ENCODE data around the gene UBE3D.

The UBE3D gene

DNA sequence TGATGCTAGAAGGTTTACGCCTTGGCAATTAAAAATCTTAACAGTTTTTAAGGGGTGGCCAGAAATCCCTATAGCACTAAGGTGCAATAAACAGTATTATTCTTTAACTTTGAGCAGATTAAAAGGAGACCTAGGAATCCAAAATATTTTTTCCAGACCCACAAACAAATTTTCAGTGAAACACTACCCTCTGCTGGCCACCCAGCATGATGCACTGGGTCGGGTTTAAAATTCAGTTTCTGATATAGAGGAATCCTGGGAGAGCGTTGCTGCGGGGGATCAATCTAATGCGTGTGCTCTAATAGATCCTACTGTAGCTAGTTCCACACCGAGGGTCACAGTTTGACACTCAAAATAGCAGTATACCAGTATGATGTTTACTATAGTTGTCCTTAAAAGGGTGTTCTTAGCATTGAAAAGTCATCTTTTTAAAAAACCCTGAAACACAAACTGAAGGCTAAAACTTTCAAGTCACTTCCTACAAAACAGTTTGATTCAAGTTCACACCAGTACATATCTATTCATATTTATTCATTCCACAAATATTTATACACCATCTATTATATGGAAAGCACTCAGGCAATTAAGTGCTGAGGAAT lies 10.2 kb downstream of the UBE3D start:
- TF ChIP-seq, protein P1, sequence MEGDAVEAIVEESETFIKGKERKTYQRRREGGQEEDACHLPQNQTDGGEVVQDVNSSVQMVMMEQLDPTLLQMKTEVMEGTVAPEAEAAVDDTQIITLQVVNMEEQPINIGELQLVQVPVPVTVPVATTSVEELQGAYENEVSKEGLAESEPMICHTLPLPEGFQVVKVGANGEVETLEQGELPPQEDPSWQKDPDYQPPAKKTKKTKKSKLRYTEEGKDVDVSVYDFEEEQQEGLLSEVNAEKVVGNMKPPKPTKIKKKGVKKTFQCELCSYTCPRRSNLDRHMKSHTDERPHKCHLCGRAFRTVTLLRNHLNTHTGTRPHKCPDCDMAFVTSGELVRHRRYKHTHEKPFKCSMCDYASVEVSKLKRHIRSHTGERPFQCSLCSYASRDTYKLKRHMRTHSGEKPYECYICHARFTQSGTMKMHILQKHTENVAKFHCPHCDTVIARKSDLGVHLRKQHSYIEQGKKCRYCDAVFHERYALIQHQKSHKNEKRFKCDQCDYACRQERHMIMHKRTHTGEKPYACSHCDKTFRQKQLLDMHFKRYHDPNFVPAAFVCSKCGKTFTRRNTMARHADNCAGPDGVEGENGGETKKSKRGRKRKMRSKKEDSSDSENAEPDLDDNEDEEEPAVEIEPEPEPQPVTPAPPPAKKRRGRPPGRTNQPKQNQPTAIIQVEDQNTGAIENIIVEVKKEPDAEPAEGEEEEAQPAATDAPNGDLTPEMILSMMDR (IDR thresholded peaks at IDR 0.05; ENCODE audit: insufficient read depth, low read length, poor library complexity, severe bottlenecking), result peak; percentile 65
- no peak for TF ChIP-seq EZH2phosphoT487 (conservative IDR thresholded peaks at IDR 0.05; ENCODE audit: low read length)
- no peaks in the 10 kb centered on the region for H3K9me2 ChIP-seq (replicated peaks; ENCODE audit: insufficient read depth, low read length)
- H3K4me3 ChIP-seq (ENCODE audit: insufficient read depth, low read length, poor library complexity, severe bottlenecking), result no peak overlapping the region
- no peaks in the 10 kb centered on the region for H3K27me3 ChIP-seq (ENCODE audit: low read length)
- H3K27ac ChIP-seq (ENCODE audit: low read depth, low read length), result no peak overlapping the region
- peaks cover 22% of the 10 kb centered on the region for H3K79me2 ChIP-seq (ENCODE audit: insufficient read depth, low read length)
- 0 out of 2 replicates have a peak, but pooled peaks cover 6% of the 10 kb centered on the region for H3F3A ChIP-seq (ENCODE audit: insufficient read depth)
- H3K36me3 ChIP-seq (ENCODE audit: low read length), result peaks cover 7% of the 10 kb centered on the region; the same call in 1 of the 2 replicates
- H4K20me1 ChIP-seq (ENCODE audit: low read depth, low read length), result no peaks in the 10 kb centered on the region
- no peak overlapping the region for H3K4me2 ChIP-seq (ENCODE audit: low read depth, low read length, poor library complexity, severe bottlenecking)
- no peak overlapping the region for H2AFZ ChIP-seq (ENCODE audit: low read depth, low read length, severe bottlenecking)
- no peaks in the 10 kb centered on the region for H3K9me3 ChIP-seq (ENCODE audit: insufficient read depth, low read length)
- H3K9ac ChIP-seq (ENCODE audit: low read length), result no peak overlapping the region

DNA sequence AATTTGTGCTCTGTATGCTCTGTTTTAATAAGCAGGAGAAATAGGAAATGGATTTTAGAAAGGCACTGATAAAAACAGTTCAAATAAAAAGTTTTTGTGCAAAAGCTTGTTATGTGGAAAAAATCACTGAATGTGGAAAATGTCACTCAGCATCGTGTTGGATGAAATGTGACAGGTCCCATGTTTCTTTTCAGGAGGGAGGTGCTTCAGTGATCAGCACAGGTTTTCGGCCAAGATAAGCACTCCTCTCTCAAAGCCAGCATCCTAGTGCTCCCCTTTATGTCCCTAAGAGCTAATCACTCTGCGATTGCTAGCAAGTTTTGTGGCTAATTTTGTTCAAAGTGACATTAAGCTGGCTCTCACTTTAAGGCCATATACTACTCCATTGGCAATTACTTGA lies 12.0 kb downstream of the UBE3D start:
- peaks cover 7% of the 10 kb centered on the region; the same call in 1 of the 2 replicates for H3K36me3 ChIP-seq (ENCODE audit: low read length)
- H3K27ac ChIP-seq (ENCODE audit: low read depth, low read length), result no peak overlapping the region
- peaks cover 8% of the 10 kb centered on the region; the same call in 1 of the 2 replicates for H3K79me2 ChIP-seq (ENCODE audit: insufficient read depth, low read length)
- 0 out of 2 replicates have a peak, but pooled peaks cover 6% of the 10 kb centered on the region for H3F3A ChIP-seq (ENCODE audit: insufficient read depth)
- no peak for TF ChIP-seq EZH2phosphoT487 (conservative IDR thresholded peaks at IDR 0.05; ENCODE audit: low read length)
- TF ChIP-seq, protein P1 (IDR thresholded peaks at IDR 0.05; ENCODE audit: insufficient read depth, low read length, poor library complexity, severe bottlenecking), result no peak
- no peak overlapping the region for H3K4me2 ChIP-seq (ENCODE audit: low read depth, low read length, poor library complexity, severe bottlenecking)
- no peak overlapping the region for H3K4me3 ChIP-seq (ENCODE audit: insufficient read depth, low read length, poor library complexity, severe bottlenecking)
- H3K9me2 ChIP-seq (replicated peaks; ENCODE audit: insufficient read depth, low read length), result no peaks in the 10 kb centered on the region
- H3K9ac ChIP-seq (ENCODE audit: low read length), result no peak overlapping the region
- no peak overlapping the region for H2AFZ ChIP-seq (ENCODE audit: low read depth, low read length, severe bottlenecking)
- H3K9me3 ChIP-seq (ENCODE audit: insufficient read depth, low read length), result no peaks in the 10 kb centered on the region
- no peaks in the 10 kb centered on the region for H4K20me1 ChIP-seq (ENCODE audit: low read depth, low read length)
- no peaks in the 10 kb centered on the region for H3K27me3 ChIP-seq (ENCODE audit: low read length)

DNA sequence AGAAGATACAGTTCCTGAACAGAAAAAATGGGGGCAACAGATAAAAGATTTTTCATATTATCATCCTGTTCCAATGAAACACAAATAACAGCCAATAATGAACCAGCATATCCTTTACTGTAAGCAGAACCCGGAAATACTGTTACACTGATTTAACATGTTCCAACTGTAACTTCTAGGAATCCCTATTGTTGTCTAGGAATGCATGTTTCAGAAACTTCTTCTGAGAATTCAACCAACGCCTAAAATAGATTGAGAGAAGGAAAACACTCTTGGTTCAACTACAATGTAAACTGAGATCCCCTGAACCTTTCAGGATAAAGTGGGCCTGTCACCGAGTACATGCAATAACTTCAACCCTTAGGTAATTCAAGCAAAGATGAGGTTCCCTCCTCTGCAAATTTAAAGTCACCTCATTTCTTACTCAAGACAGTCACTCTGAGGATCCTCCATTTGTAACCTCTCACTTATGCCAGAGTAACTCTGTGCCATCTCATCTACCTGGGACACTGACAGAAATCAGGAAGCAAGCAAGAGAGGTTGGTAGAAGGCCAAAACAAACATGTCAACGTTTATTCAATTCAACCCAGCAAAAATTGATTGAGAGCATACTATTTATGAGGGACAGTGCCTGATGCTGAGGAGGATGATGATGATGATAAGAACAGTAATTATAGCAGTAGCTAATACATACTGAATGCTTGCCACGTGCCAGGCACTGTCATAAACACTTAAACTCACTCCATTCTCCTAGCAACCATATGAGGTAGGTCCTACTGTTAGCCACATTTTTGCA lies 14.1 kb downstream of the UBE3D start:
- no peaks in the 10 kb centered on the region for H4K20me1 ChIP-seq (ENCODE audit: low read depth, low read length)
- no peaks in the 10 kb centered on the region; the same call in 1 of the 2 replicates for H3K36me3 ChIP-seq (ENCODE audit: low read length)
- H2AFZ ChIP-seq (ENCODE audit: low read depth, low read length, severe bottlenecking), result no peak overlapping the region
- no peaks in the 10 kb centered on the region for H3K9me3 ChIP-seq (ENCODE audit: insufficient read depth, low read length)
- no peak overlapping the region for H3K27ac ChIP-seq (ENCODE audit: low read depth, low read length)
- H3K79me2 ChIP-seq (ENCODE audit: insufficient read depth, low read length), result peaks cover 8% of the 10 kb centered on the region; the same call in 1 of the 2 replicates
- no peak overlapping the region for H3K4me2 ChIP-seq (ENCODE audit: low read depth, low read length, poor library complexity, severe bottlenecking)
- no peaks in the 10 kb centered on the region for H3F3A ChIP-seq (ENCODE audit: insufficient read depth)
- no peaks in the 10 kb centered on the region for H3K9me2 ChIP-seq (replicated peaks; ENCODE audit: insufficient read depth, low read length)
- no peak overlapping the region for H3K4me3 ChIP-seq (ENCODE audit: insufficient read depth, low read length, poor library complexity, severe bottlenecking)
- H3K9ac ChIP-seq (ENCODE audit: low read length), result no peak overlapping the region
- no peaks in the 10 kb centered on the region for H3K27me3 ChIP-seq (ENCODE audit: low read length)
- TF ChIP-seq, protein P1 (IDR thresholded peaks at IDR 0.05; ENCODE audit: insufficient read depth, low read length, poor library complexity, severe bottlenecking), result no peak
- TF ChIP-seq EZH2phosphoT487 (conservative IDR thresholded peaks at IDR 0.05; ENCODE audit: low read length), result no peak
